Measurements from ENCODE around the gene CDT1. TPM values are rescaled to one million over a fixed set of nuclear protein-coding genes. Genes with fewer than 3 reads are reported as not detected.

Gene CDT1
- total RNA-seq, 4 donors from 2014 or later: 0.92 to 2.0 TPM; not detected in 2

GRCh38 chr16:88814144-88814502, 10.5 kb downstream of the CDT1 start:
- peaks cover 0 to 12% of the 10 kb centered on the region in 2 donors for H3K36me3 ChIP-seq
- TF ChIP-seq CTCF (IDR thresholded peaks at IDR 0.05) (no peak), EP300 (IDR thresholded peaks at IDR 0.05) (no peak), POLR2A (IDR thresholded peaks at IDR 0.05) (no peak), POLR2AphosphoS5 (IDR thresholded peaks at IDR 0.05) (no peak)
- no peak overlapping the region for H3K4me3 ChIP-seq
- H3K27me3 ChIP-seq: no peaks in the 10 kb centered on the region
- H3K9me3 ChIP-seq: no peaks in the 10 kb centered on the region
- no peak for ATAC-seq
- H3K4me1 ChIP-seq: peaks cover 0 to 44% (median 22%) of the 10 kb centered on the region in 3 donors
- 71% methylated on average over 10 of the region's 13 CpGs; no CpG with 5 or more reads in 1 of the 2 donors for WGBS, 2 donors (ENCODE audit: low coverage in 1 of 2)
- no peak overlapping the region for H3K27ac ChIP-seq

- ATAC-seq: no peak
- H3K36me3 ChIP-seq: peaks cover 0 to 2% of the 10 kb centered on the region in 2 donors
- no peak overlapping the region for H3K27ac ChIP-seq
- no peaks in the 10 kb centered on the region for H3K27me3 ChIP-seq
- H3K4me3 ChIP-seq: no peak overlapping the region
- peaks cover 0 to 33% (median 15%) of the 10 kb centered on the region in 3 donors for H3K4me1 ChIP-seq
- no peak for TF ChIP-seq POLR2A (IDR thresholded peaks at IDR 0.05)
- no peak for TF ChIP-seq EP300 (IDR thresholded peaks at IDR 0.05)
- no peak for TF ChIP-seq POLR2AphosphoS5 (IDR thresholded peaks at IDR 0.05)
- TF ChIP-seq CTCF (IDR thresholded peaks at IDR 0.05): no peak
- H3K9me3 ChIP-seq: no peaks in the 10 kb centered on the region
- 75% methylated on average over 5 of the region's 10 CpGs; no CpG with 5 or more reads in 1 of the 2 donors for WGBS, 2 donors (ENCODE audit: low coverage in 1 of 2)
These were observed 11.6 kb downstream of the CDT1 start for GRCh38 chr16:88815227-88815626.

- peaks cover 0 to 25% (median 7%) of the 10 kb centered on the region in 3 donors for H3K4me1 ChIP-seq
- H3K27ac ChIP-seq: no peak overlapping the region
- no peak overlapping the region for H3K4me3 ChIP-seq
- no peaks in the 10 kb centered on the region for H3K9me3 ChIP-seq
- WGBS, 2 donors (ENCODE audit: low coverage in 1 of 2): no CpG with 5 or more reads among the region's 19 CpGs
- ATAC-seq: no peak
- H3K27me3 ChIP-seq: no peaks in the 10 kb centered on the region
- peaks cover 0 to 9% of the 10 kb centered on the region in 2 donors for H3K36me3 ChIP-seq
- no peak for TF ChIP-seq EP300 (IDR thresholded peaks at IDR 0.05)
- no peak for TF ChIP-seq POLR2A (IDR thresholded peaks at IDR 0.05)
- TF ChIP-seq POLR2AphosphoS5 (IDR thresholded peaks at IDR 0.05): no peak
- TF ChIP-seq CTCF (IDR thresholded peaks at IDR 0.05): peak in 3 of 4 experiments; percentile 41 to 67 (median 51)
These were observed 12.5 kb downstream of the CDT1 start for GRCh38 chr16:88815901-88816589.

GRCh38 chr16:88816736-88817535, 13.3 kb downstream of the CDT1 start:
- no CpG with 5 or more reads among the region's 41 CpGs for WGBS, 2 donors (ENCODE audit: low coverage in 1 of 2)
- H3K4me1 ChIP-seq: peaks cover 0 to 18% (median 7%) of the 10 kb centered on the region in 3 donors
- no peak overlapping the region for H3K27ac ChIP-seq
- no peak overlapping the region for H3K4me3 ChIP-seq
- H3K27me3 ChIP-seq: no peaks in the 10 kb centered on the region
- ATAC-seq: no peak
- TF ChIP-seq EP300 (IDR thresholded peaks at IDR 0.05): no peak
- TF ChIP-seq CTCF (IDR thresholded peaks at IDR 0.05): no peak
- TF ChIP-seq POLR2AphosphoS5 (IDR thresholded peaks at IDR 0.05): no peak
- no peak for TF ChIP-seq POLR2A (IDR thresholded peaks at IDR 0.05)
- no peaks in the 10 kb centered on the region for H3K9me3 ChIP-seq
- H3K36me3 ChIP-seq: peaks cover 0 to 18% of the 10 kb centered on the region in 2 donors
